ENCODE results near the gene TMTC2.
"Not testable (repeated sequence)": the region's sequence is repeated elsewhere in the genome, so short reads cannot be mapped to it uniquely, and the experiment has no call there.

Gene TMTC2

DNA sequence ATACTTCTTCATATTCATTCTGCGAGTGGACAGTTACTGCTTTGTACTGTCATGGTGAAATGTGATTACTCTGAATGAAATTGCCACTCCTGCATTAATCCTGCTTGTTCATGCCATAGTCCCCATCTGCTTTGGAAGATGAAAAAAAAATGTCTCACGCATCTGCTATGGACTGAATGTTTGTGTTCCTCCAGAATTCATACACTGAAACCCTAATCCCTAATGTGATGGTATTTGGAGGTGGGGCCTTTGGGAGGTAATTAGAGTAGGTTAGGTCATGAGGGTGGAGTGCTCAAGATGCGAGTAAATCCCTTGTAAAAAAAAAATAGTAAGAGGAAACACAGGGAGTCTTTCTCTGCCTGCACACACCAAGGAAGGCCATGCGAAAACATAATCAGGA, 427.2 kb downstream of the TMTC2 start:
- H2AFZ ChIP-seq (ENCODE audit: low read length), result no peak overlapping the region
- no peak for TF ChIP-seq EZH2 (IDR thresholded peaks at IDR 0.05; ENCODE audit: borderline replicate concordance, low read length)
- TF ChIP-seq, protein P1, sequence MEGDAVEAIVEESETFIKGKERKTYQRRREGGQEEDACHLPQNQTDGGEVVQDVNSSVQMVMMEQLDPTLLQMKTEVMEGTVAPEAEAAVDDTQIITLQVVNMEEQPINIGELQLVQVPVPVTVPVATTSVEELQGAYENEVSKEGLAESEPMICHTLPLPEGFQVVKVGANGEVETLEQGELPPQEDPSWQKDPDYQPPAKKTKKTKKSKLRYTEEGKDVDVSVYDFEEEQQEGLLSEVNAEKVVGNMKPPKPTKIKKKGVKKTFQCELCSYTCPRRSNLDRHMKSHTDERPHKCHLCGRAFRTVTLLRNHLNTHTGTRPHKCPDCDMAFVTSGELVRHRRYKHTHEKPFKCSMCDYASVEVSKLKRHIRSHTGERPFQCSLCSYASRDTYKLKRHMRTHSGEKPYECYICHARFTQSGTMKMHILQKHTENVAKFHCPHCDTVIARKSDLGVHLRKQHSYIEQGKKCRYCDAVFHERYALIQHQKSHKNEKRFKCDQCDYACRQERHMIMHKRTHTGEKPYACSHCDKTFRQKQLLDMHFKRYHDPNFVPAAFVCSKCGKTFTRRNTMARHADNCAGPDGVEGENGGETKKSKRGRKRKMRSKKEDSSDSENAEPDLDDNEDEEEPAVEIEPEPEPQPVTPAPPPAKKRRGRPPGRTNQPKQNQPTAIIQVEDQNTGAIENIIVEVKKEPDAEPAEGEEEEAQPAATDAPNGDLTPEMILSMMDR (IDR thresholded peaks at IDR 0.05; ENCODE audit: low read length), result no peak
- no peaks in the 10 kb centered on the region for H3K79me2 ChIP-seq (ENCODE audit: insufficient read depth, low read length)

DNA sequence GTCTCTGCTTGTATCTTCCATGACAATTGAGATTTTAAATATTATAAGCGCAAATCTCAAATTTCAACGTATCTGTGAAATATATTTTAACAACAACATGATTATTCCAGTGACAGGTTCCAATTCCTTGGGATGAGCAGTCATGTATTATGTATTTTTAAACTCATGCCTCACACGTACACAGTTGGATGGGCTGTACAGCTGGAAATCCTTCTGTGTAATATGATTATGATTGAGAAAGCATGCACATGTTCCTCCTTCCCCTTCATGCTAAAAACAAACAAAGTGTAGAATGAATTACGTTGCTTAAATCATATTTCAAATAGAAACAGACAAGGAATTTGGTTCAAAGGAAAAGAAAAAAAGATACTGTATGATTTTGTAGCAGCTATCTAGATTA, 428.3 kb downstream of the TMTC2 start:
- Histone ChIP-seq H3F3A (ENCODE audit: insufficient read depth, low read length) (no peaks in the 10 kb centered on the region), H2AFZ (ENCODE audit: low read length) (no peak overlapping the region)
- TF ChIP-seq, protein P1 (IDR thresholded peaks at IDR 0.05; ENCODE audit: low read length), result no peak
- no peak for TF ChIP-seq EZH2 (IDR thresholded peaks at IDR 0.05; ENCODE audit: borderline replicate concordance, low read length)

More for the DNA sequence above, 427.2 kb downstream of the TMTC2 start:
- Histone ChIP-seq H3K27ac (ENCODE audit: low read depth, low read length, poor library complexity, severe bottlenecking) (no peak overlapping the region), H3F3A (ENCODE audit: insufficient read depth, low read length) (no peaks in the 10 kb centered on the region), H3K36me3 (ENCODE audit: insufficient read depth, low read length) (no peaks in the 10 kb centered on the region), H4K20me1 (ENCODE audit: insufficient read depth, low read length) (no peaks in the 10 kb centered on the region), H3K27me3 (ENCODE audit: insufficient read depth, low read length) (no peaks in the 10 kb centered on the region), H3K9me3 (ENCODE audit: low read length) (no peaks in the 10 kb centered on the region), H3K4me2 (ENCODE audit: low read length) (no peak overlapping the region), H3K9me2 (ENCODE audit: low read depth, low read length) (no peaks in the 10 kb centered on the region), H3K4me1 (ENCODE audit: insufficient read depth, low read length, severe bottlenecking) (no peaks in the 10 kb centered on the region), H3K4me3 (ENCODE audit: low read depth, low read length, poor library complexity, severe bottlenecking) (no peak overlapping the region), H3K9ac (ENCODE audit: low read length) (no peak overlapping the region)

DNA sequence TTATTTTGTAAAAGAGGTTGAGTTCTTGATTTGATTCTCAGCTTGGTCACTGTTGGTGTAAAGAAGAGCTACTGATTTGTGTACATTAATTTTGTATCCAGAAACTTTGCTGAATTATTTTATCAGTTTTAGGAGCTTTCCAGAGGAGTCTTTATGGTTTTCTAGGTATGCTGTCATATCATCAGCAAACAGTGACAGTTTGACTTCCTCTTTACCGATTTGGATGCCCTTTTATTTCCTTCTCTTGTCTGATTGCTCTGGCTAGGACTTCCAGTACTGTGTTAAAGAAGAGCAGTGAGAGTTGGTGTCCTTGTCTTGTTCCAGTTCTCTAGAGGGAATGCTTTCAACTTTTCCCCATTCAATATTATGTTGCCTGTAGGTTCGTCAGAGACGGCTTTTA, 431.2 kb downstream of the TMTC2 start:
- not testable (repeated sequence) for H3K9me2 ChIP-seq (ENCODE audit: low read depth, low read length); H2AFZ ChIP-seq (ENCODE audit: low read length); H3K36me3 ChIP-seq (ENCODE audit: insufficient read depth, low read length); H3K9ac ChIP-seq (ENCODE audit: low read length); H3K79me2 ChIP-seq (ENCODE audit: insufficient read depth, low read length); H3K9me3 ChIP-seq (ENCODE audit: low read length); H3K4me3 ChIP-seq (ENCODE audit: low read depth, low read length, poor library complexity, severe bottlenecking); H3K27me3 ChIP-seq (ENCODE audit: insufficient read depth, low read length); H4K20me1 ChIP-seq (ENCODE audit: insufficient read depth, low read length); H3K27ac ChIP-seq (ENCODE audit: low read depth, low read length, poor library complexity, severe bottlenecking); H3K4me2 ChIP-seq (ENCODE audit: low read length); H3K4me1 ChIP-seq (ENCODE audit: insufficient read depth, low read length, severe bottlenecking); H3F3A ChIP-seq (ENCODE audit: insufficient read depth, low read length)

More for the DNA sequence above, 428.3 kb downstream of the TMTC2 start:
- H3K4me1 ChIP-seq (ENCODE audit: insufficient read depth, low read length, severe bottlenecking), result no peaks in the 10 kb centered on the region
- H3K27ac ChIP-seq (ENCODE audit: low read depth, low read length, poor library complexity, severe bottlenecking), result no peak overlapping the region
- H3K36me3 ChIP-seq (ENCODE audit: insufficient read depth, low read length), result no peaks in the 10 kb centered on the region
- H3K27me3 ChIP-seq (ENCODE audit: insufficient read depth, low read length), result no peaks in the 10 kb centered on the region
- no peaks in the 10 kb centered on the region for H3K9me3 ChIP-seq (ENCODE audit: low read length)
- H3K4me3 ChIP-seq (ENCODE audit: low read depth, low read length, poor library complexity, severe bottlenecking), result no peak overlapping the region
- no peak overlapping the region for H3K4me2 ChIP-seq (ENCODE audit: low read length)
- no peak overlapping the region for H3K9ac ChIP-seq (ENCODE audit: low read length)
- H4K20me1 ChIP-seq (ENCODE audit: insufficient read depth, low read length), result no peaks in the 10 kb centered on the region
- no peaks in the 10 kb centered on the region for H3K9me2 ChIP-seq (ENCODE audit: low read depth, low read length)
- H3K79me2 ChIP-seq (ENCODE audit: insufficient read depth, low read length), result no peaks in the 10 kb centered on the region

DNA sequence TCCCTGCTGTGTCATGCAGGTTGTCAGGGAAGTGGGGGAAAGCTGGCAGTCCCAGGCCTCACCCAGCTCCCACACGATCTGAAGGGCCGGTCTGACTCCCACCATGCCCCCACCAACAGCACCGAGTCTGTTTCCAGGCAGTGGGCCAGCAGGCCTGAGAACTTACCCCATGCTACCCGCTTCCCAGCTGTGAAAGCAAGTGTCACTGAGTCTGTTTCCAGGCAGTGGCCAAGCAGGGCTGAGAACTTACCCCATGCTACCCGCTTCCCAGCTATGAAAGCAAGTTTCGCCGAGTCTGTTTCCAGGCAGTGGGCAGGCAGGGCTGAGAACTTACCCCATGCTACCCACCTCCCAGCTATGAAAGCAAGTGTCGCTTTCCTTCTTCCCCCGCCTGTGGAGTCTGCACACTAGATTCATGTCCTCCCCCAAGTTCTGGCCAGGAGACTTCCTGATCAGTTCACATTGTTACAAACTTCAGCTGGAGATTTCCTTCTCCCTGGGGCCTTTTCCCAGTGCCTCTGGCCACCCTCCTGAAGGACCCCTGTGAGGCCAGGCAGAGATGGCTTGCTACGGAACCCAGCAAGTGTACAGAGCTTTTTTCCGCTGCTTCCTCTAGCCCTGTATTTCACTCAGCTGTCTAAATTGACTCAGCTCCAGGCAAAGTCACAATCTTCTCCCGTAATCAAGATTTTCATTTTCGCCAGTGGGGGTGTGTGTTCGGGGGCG, 435.4 kb downstream of the TMTC2 start:
- Histone ChIP-seq H3K79me2 (ENCODE audit: insufficient read depth, low read length) (no peaks in the 10 kb centered on the region), H3K27me3 (ENCODE audit: insufficient read depth, low read length) (no peaks in the 10 kb centered on the region), H3K9ac (ENCODE audit: low read length) (no peak overlapping the region), H3K4me3 (ENCODE audit: low read depth, low read length, poor library complexity, severe bottlenecking) (no peak overlapping the region), H3K4me1 (ENCODE audit: insufficient read depth, low read length, severe bottlenecking) (no peaks in the 10 kb centered on the region), H2AFZ (ENCODE audit: low read length) (no peak overlapping the region), H3K4me2 (ENCODE audit: low read length) (no peak overlapping the region), H3K9me2 (ENCODE audit: low read depth, low read length) (no peaks in the 10 kb centered on the region), H4K20me1 (ENCODE audit: insufficient read depth, low read length) (no peaks in the 10 kb centered on the region), H3F3A (ENCODE audit: insufficient read depth, low read length) (no peaks in the 10 kb centered on the region), H3K27ac (ENCODE audit: low read depth, low read length, poor library complexity, severe bottlenecking) (no peak overlapping the region), H3K36me3 (ENCODE audit: insufficient read depth, low read length) (no peaks in the 10 kb centered on the region), H3K9me3 (ENCODE audit: low read length) (no peaks in the 10 kb centered on the region)
- TF ChIP-seq, protein P1 (IDR thresholded peaks at IDR 0.05; ENCODE audit: low read length), result no peak
- no peak for TF ChIP-seq EZH2 (IDR thresholded peaks at IDR 0.05; ENCODE audit: borderline replicate concordance, low read length)
